NCI-H2107 treated with DMSO at 0.1 percent for 48 hours (cell line): ENCODE results near the gene CNKSR1.

Experiments used
- DNase-seq: peaks from one replicate; lab custom pipeline; 2025; ENCODE audit not compliant: unreplicated experiment; lab: John Stamatoyannopoulos, UW

CNKSR1 gene

GRCh38 chr1:26159743-26160039, 17.6 kb upstream of the CNKSR1 start:
- DNase-seq = no peak

GRCh38 chr1:26160527-26161414, 16.5 kb upstream of the CNKSR1 start:
- no peak for DNase-seq

- no peak for DNase-seq
Observed at GRCh38 chr1:26161415-26162219, 15.7 kb upstream of the CNKSR1 start.

- DNase-seq = no peak
Observed at GRCh38 chr1:26162220-26162709, 15.0 kb upstream of the CNKSR1 start.

- DNase-seq = no peak
Observed at GRCh38 chr1:26163684-26164035, 13.6 kb upstream of the CNKSR1 start.

GRCh38 chr1:26164036-26164860, 13.0 kb upstream of the CNKSR1 start:
- no peak for DNase-seq

GRCh38 chr1:26164861-26165842, 12.1 kb upstream of the CNKSR1 start:
- DNase-seq = no peak

GRCh38 chr1:26166719-26167281, 10.5 kb upstream of the CNKSR1 start:
- DNase-seq = no peak

GRCh38 chr1:26168410-26169197, 8.7 kb upstream of the CNKSR1 start, which contains the start of gene C1orf232:
TSS of gene C1orf232 (minus strand) at chr1:26168963. CDS start at chr1:26168499, 464 bp downstream.
- DNase-seq = peak; percentile 93

- DNase-seq = no peak
Observed at GRCh38 chr1:26169198-26169554, 8.1 kb upstream of the CNKSR1 start.

- DNase-seq = peak; percentile 62
Observed at GRCh38 chr1:26169669-26170471, 7.4 kb upstream of the CNKSR1 start, which contains the start of gene ZNF593. TSS of gene ZNF593 (plus strand) at chr1:26169908. CDS start at chr1:26169984, 76 bp downstream.

GRCh38 chr1:26170472-26170821, 6.8 kb upstream of the CNKSR1 start:
- no peak for DNase-seq

GRCh38 chr1:26171084-26172072, 5.9 kb upstream of the CNKSR1 start, which contains the start of gene ZNF593OS:
TSS of gene ZNF593OS (minus strand) at chr1:26171832. CDS start at chr1:26171661, 171 bp downstream.
- no peak for DNase-seq

GRCh38 chr1:26175346-26175745, 1.9 kb upstream of the CNKSR1 start:
- no peak for DNase-seq

- no peak for DNase-seq
Observed at GRCh38 chr1:26180010-26180506, 2.8 kb downstream of the CNKSR1 start.

GRCh38 chr1:26181586-26182382, 4.5 kb downstream of the CNKSR1 start:
- no peak for DNase-seq
